Stimulated activated CD4-positive, alpha-beta T cell treated with anti-CD3 and anti-CD28 coated beads, Interleukin-15, amount 100 ng/mL, for 48 hours (primary cell): ENCODE measurements around the gene ABHD15.

Experiments
- DNase-seq, 2 donors: peaks; one replicate each; pipeline ENCODE4 v3.0.0-alpha.2; 2020; ENCODE audit warnings: low read depth in 2 of 2

Gene ABHD15

GRCh38 chr17:29544066-29544465, 22.8 kb downstream of the ABHD15 start:
- no peak for DNase-seq

GRCh38 chr17:29533976-29534375, 32.9 kb downstream of the ABHD15 start:
- no peak for DNase-seq

GRCh38 chr17:29526322-29526721, 40.5 kb downstream of the ABHD15 start:
- DNase-seq, result no peak

GRCh38 chr17:29524692-29525091, 42.1 kb downstream of the ABHD15 start:
- no peak for DNase-seq

- DNase-seq, result no peak
Measured at GRCh38 chr17:29518359-29518758, 48.5 kb downstream of the ABHD15 start.

GRCh38 chr17:29514792-29515191, 52.0 kb downstream of the ABHD15 start:
- no peak for DNase-seq

- DNase-seq, result no peak
Measured at GRCh38 chr17:29510953-29511352, 55.9 kb downstream of the ABHD15 start.
